SK-N-SH (cell line): Measurements from ENCODE around the gene CCDC60.

Experiments used
- CHD2 ChIP-seq: fragments of 150-350 bp; IDR thresholded peaks from 2 replicates; pipeline ENCODE4 v1.6.1; 2018; ENCODE audit warnings: low read length; ENCODE audit not compliant: partially characterized antibody
- EP300 ChIP-seq, 2 experiments: IDR thresholded peaks; 2 replicates each; pipeline versions ENCODE4 v1.4.0 to v1.6.1; 2012; ENCODE audit warnings: borderline replicate concordance in 1 of 2, low read depth in 1 of 2, low read length in 1 of 2
- FOXJ3 ChIP-seq: sonication (generic); formaldehyde crosslinking; IDR thresholded peaks from 2 replicates; pipeline ENCODE4 v1.5.1; 2020; ENCODE audit warnings: mild to moderate bottlenecking, missing genetic modification reagents
- POLR2AphosphoS5 ChIP-seq: IDR thresholded peaks from 2 replicates; pipeline ENCODE4 v1.6.1; 2012; ENCODE audit warnings: low read depth, low read length
- TAF1 ChIP-seq: IDR thresholded peaks from 2 replicates; pipeline ENCODE4 v1.6.1; 2012; ENCODE audit warnings: low read depth, mild to moderate bottlenecking, low read length, moderate library complexity, borderline replicate concordance
- TCF12 ChIP-seq: IDR thresholded peaks from 2 replicates; pipeline ENCODE4 v1.4.0; 2012
- YY1 ChIP-seq: IDR thresholded peaks from 2 replicates; pipeline ENCODE4 v1.4.0; 2012; ENCODE audit warnings: low read depth, mild to moderate bottlenecking
- TF ChIP-seq, protein P1 (sequence below): fragments of 200-600 bp; sonication (generic); IDR thresholded peaks from 2 replicates; pipeline ENCODE4 v1.6.1; 2017; ENCODE audit warnings: antibody characterized with exemption, mild to moderate bottlenecking, moderate library complexity
- TF ChIP-seq, protein P2 (sequence below): IDR thresholded peaks from 2 replicates; pipeline ENCODE4 v1.4.0; 2012; ENCODE audit warnings: low read depth
- TF ChIP-seq, protein P3 (sequence below): IDR thresholded peaks from 2 replicates; pipeline ENCODE4; 2012
- TF ChIP-seq, protein P4 (sequence below): IDR thresholded peaks from 2 replicates; pipeline ENCODE4 v1.4.0; 2012; ENCODE audit warnings: low read depth, borderline replicate concordance

DNA sequence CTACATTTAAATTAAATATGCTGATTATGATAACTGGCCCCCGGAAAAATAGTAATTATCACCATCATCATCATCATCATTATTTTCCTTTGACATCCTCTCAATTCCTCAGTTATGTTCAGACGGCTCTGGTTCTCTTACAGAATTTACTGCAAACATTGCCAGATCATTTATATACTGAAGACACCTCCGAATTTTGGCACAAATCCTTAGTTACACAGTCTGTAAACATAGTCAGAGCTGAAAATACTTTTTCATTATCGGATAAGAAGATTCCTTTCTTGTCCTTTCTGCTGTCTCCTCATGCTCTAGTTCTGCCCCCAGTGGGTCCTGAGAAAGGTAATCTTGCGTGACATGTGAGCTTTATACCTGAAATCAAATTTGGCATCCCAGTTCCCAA lies 40.3 kb upstream of the CCDC60 start:
- TF ChIP-seq TAF1 (no peak), YY1 (no peak), EP300 (IDR thresholded peaks at IDR 0.05; ENCODE audit: borderline replicate concordance in 1 of 2, low read depth in 1 of 2, low read length in 1 of 2) (no peak), FOXJ3 (CRISPR knock-in tag) (no peak), POLR2AphosphoS5 (no peak), CHD2 (no peak), TCF12 (no peak)
- TF ChIP-seq, protein P1, sequence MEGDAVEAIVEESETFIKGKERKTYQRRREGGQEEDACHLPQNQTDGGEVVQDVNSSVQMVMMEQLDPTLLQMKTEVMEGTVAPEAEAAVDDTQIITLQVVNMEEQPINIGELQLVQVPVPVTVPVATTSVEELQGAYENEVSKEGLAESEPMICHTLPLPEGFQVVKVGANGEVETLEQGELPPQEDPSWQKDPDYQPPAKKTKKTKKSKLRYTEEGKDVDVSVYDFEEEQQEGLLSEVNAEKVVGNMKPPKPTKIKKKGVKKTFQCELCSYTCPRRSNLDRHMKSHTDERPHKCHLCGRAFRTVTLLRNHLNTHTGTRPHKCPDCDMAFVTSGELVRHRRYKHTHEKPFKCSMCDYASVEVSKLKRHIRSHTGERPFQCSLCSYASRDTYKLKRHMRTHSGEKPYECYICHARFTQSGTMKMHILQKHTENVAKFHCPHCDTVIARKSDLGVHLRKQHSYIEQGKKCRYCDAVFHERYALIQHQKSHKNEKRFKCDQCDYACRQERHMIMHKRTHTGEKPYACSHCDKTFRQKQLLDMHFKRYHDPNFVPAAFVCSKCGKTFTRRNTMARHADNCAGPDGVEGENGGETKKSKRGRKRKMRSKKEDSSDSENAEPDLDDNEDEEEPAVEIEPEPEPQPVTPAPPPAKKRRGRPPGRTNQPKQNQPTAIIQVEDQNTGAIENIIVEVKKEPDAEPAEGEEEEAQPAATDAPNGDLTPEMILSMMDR, result no peak
- TF ChIP-seq, protein P2, sequence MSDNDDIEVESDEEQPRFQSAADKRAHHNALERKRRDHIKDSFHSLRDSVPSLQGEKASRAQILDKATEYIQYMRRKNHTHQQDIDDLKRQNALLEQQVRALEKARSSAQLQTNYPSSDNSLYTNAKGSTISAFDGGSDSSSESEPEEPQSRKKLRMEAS, result no peak
- TF ChIP-seq, protein P3, sequence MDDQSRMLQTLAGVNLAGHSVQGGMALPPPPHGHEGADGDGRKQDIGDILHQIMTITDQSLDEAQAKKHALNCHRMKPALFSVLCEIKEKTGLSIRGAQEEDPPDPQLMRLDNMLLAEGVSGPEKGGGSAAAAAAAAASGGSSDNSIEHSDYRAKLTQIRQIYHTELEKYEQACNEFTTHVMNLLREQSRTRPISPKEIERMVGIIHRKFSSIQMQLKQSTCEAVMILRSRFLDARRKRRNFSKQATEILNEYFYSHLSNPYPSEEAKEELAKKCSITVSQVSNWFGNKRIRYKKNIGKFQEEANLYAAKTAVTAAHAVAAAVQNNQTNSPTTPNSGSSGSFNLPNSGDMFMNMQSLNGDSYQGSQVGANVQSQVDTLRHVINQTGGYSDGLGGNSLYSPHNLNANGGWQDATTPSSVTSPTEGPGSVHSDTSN, result no peak
- TF ChIP-seq, protein P4, sequence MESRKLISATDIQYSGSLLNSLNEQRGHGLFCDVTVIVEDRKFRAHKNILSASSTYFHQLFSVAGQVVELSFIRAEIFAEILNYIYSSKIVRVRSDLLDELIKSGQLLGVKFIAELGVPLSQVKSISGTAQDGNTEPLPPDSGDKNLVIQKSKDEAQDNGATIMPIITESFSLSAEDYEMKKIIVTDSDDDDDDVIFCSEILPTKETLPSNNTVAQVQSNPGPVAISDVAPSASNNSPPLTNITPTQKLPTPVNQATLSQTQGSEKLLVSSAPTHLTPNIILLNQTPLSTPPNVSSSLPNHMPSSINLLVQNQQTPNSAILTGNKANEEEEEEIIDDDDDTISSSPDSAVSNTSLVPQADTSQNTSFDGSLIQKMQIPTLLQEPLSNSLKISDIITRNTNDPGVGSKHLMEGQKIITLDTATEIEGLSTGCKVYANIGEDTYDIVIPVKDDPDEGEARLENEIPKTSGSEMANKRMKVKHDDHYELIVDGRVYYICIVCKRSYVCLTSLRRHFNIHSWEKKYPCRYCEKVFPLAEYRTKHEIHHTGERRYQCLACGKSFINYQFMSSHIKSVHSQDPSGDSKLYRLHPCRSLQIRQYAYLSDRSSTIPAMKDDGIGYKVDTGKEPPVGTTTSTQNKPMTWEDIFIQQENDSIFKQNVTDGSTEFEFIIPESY, result no peak
